HG02610 (cell line): ENCODE data around the gene MRPL38.
"Not testable (repeated sequence)": the region's sequence is repeated elsewhere in the genome, so short reads cannot be mapped to it uniquely, and the experiment has no call there.

Experiments
- ATAC-seq: cut with Tn5 transposase; IDR thresholded peaks from one replicate; pipeline ENCODE4 v1.9.1; 2021; ENCODE audit warnings: mild to moderate bottlenecking, moderate library complexity; ENCODE audit not compliant: unreplicated experiment

Gene MRPL38

GRCh38 chr17:75897160-75898019 lies 7.3 kb downstream of the MRPL38 start:
- ATAC-seq: no peak

- peak; percentile 52 for ATAC-seq
Measured at GRCh38 chr17:75896415-75897159, 8.1 kb downstream of the MRPL38 start, which contains the start of gene TRIM65. Gene TRIM65, minus strand, starts transcription at chr17:75896951. Its CDS starts 14 bp downstream, at chr17:75896937.

- ATAC-seq: no peak
Measured at GRCh38 chr17:75895370-75896155, 9.1 kb downstream of the MRPL38 start.

- no peak for ATAC-seq
Measured at GRCh38 chr17:75894049-75894733, 10.5 kb downstream of the MRPL38 start.

GRCh38 chr17:75893305-75894048 lies 11.2 kb downstream of the MRPL38 start:
- ATAC-seq: no peak

GRCh38 chr17:75892556-75893224 lies 12.0 kb downstream of the MRPL38 start:
- no peak for ATAC-seq

- ATAC-seq: no peak
Measured at GRCh38 chr17:75891605-75892555, 12.8 kb downstream of the MRPL38 start.

DNA sequence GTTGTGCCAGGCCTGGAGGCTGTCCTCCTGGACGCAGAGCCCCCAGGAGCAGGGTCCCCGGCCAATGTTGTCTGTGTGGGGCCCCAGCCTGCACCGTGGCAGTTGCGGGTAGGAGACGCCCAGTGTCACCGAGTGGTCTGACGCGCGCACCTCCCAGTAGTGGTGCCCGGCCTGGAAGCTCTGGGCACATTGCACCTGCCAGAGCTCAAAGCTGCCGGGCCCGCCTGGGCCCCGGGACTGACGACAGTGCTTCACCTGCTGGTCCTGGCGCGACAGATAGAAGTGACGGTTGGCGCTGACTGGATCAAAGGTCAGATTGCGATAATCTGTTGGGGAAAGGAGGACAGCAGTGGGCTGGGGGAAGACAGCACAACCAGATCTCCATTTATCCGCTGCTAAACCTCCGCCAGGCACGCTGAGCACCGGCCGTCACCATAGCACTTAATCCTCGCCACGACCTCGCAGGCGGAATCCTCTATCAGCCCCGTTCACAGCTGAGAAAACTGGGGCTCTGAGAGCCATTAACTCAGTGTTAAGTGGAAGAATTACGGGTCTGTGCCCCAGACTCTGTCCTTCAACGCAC lies 13.6 kb downstream of the MRPL38 start:
- ATAC-seq: no peak

- no peak for ATAC-seq
Measured at GRCh38 chr17:75889454-75889853, 15.2 kb downstream of the MRPL38 start.

- no peak for ATAC-seq
Measured at GRCh38 chr17:75888484-75888883, 16.2 kb downstream of the MRPL38 start.

DNA sequence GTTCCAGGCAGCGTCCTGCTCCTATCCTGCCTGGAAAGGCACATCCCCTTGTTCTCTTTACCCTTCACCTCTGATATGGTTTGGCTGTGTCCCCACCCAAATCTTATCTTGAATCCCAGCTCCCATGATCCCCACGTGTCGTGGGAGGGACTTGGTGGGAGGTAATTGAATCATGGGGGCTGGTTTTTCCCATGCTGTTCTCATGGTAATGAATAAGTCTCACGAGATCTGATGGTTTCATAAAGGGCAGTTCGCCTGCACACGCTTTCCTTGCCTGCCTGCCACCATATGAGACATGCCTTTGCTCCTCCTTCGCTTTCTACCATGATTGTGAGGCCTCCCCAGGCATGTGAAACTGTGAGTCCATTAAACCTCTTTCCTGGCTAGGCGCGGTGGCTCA lies 18.8 kb downstream of the MRPL38 start:
- ATAC-seq: not testable (repeated sequence)

DNA sequence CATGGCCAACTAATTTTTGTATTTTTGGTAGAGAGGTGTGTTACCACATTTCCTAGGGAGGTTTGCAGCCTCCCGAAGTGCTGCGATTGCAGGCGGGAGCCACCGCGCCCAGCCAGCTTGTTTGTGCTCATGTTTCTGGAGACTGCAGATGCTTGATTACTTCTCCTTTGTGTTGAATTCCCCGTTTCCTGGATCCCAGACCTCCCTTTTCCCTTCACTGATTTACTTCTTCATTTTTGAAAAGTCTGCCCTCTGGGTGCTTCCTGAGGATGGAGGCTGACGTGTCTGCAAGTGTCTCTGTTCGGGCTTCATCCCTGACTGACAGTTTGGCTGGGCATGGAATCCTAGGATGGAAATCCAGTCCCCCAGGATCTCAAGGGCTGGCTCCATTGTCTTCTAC lies 19.3 kb downstream of the MRPL38 start:
- no peak for ATAC-seq

- ATAC-seq: no peak
Measured at GRCh38 chr17:75881678-75882454, 22.8 kb downstream of the MRPL38 start.

GRCh38 chr17:75880266-75880665 lies 24.4 kb downstream of the MRPL38 start:
- no peak for ATAC-seq

DNA sequence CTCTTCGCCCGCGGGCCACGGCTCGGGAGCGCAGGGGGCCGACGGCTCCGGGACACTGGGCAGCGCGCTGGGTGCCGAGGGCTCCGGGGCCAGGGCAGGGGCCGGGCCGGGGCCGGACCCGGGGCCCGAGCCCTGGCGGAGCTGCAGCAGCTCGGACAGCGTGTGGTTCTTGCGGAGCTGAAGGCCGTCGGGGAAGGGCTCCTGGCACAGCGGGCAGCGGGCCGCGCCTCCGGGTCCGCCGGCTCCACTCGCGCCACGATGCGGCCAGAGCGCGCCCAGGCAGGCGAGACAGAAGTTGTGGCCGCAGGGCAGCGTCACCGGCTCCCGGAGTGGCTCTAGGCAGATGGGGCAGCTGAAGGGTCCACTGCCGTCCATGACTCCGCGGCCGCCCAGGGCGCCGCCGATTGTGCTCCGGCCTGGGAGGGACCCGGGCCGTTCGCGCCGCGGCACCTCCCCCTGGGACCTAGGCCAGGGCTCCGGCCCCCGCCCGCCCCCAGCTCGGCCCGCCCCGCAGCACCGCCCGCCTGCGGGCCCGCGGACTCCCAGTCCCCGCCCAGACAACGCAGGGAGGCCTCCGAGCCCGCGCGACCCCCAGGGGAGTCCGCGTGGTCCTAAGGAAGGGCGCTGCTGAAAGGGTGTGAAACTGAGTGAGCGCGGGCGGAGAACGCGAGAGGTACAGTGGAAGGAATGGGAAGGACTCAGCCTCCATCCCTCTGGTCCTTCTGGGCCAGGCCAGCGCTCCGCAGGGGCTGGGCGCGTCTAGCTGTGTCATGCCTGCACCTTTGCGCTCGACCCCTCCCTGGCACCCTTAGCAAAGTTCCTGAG lies 26.3 kb downstream of the MRPL38 start, which contains the start of gene TRIM47:
TRIM47 (minus strand) TSS at position 408 of the 825 bp plus-strand sequence; CDS start at position 375, 33 bp downstream.
- no peak for ATAC-seq

- ATAC-seq: no peak
Measured at GRCh38 chr17:75877752-75878173, 26.9 kb downstream of the MRPL38 start.
